T-cell (primary cell): ENCODE results near the gene GFOD1. TPM values are rescaled to one million over a fixed set of nuclear protein-coding genes. Genes with fewer than 3 reads are reported as not detected.

Experiments
- ATAC-seq, 4 experiments: fragments of 200-7000 bp in 3 of 4; fragments of 150-1000 bp in 1 of 4; cut with Tn5 transposase; replicated peaks in 1 of 4; 1 replicate in 3 of 4; 2 replicates in 1 of 4; pipeline ENCODE4 v1.10.0; 2021; ENCODE audit warnings: moderate library complexity in 3 of 4, mild to moderate bottlenecking in 2 of 4, moderate number of reproducible peaks in 1 of 4
- CTCF ChIA-PET, 2 donors: fragments of 300-600 bp; sonication (Branson Sonifier 250); formaldehyde crosslinking; loops; one replicate each; lab custom pipeline; 2022; ENCODE audit warnings: antibody characterized with exemption in 2 of 2; lab: Charles Lee
- POLR2A ChIA-PET, 2 donors: fragments of 300-600 bp; sonication (Branson Sonifier 250); formaldehyde crosslinking; loops; one replicate each; lab custom pipeline; 2022; ENCODE audit warnings: antibody characterized with exemption in 2 of 2; lab: Charles Lee
- DNase-seq, 35 experiments: peaks; one replicate each; pipeline versions ENCODE4 v3.0.0 to v3.0.0-alpha.2; 2013 to 2023
- H3K27ac ChIP-seq: one replicate; pipeline ENCODE4 v1.5.1; 2013; ENCODE audit warnings: low read length
- H3K27me3 ChIP-seq, 2 experiments: replicated peaks in 1 of 2; 1 replicate in 1 of 2; 2 replicates in 1 of 2; pipeline versions ENCODE4 v1.6.1 to v1.7.0; 2013; ENCODE audit warnings: low read length in 1 of 2, mixed read lengths in 1 of 2; ENCODE audit not compliant: control insufficient read depth in 2 of 2, insufficient read depth in 2 of 2; ENCODE audit errors: extremely low read depth in 1 of 2
- H3K36me3 ChIP-seq, 2 donors: 1 replicate in 1 of 2; 2 replicates in 1 of 2; pipeline versions ENCODE4 v1.6.1 to v1.7.0; 2013; ENCODE audit warnings: low read length in 1 of 2; ENCODE audit not compliant: control insufficient read depth in 2 of 2, insufficient read depth in 1 of 2; ENCODE audit errors: extremely low read depth in 1 of 2
- H3K4me1 ChIP-seq, 2 experiments: 1 replicate in 1 of 2; 2 replicates in 1 of 2; pipeline versions ENCODE4 v1.6.1 to v1.7.0; 2013; ENCODE audit warnings: low read length in 2 of 2, mixed read lengths in 1 of 2; ENCODE audit not compliant: insufficient read depth in 2 of 2, control insufficient read depth in 1 of 2; ENCODE audit errors: extremely low read depth in 1 of 2
- H3K4me3 ChIP-seq, 2 donors: 1 replicate in 1 of 2; 2 replicates in 1 of 2; pipeline versions ENCODE4 v1.5.1 to v1.7.0; 2013; ENCODE audit warnings: mild to moderate bottlenecking in 2 of 2, low read length in 1 of 2, moderate library complexity in 1 of 2; ENCODE audit not compliant: control insufficient read depth in 1 of 2; ENCODE audit errors: extremely low read depth in 1 of 2
- H3K9me3 ChIP-seq: 2 replicates; pipeline ENCODE4 v1.7.0; 2013
- H3K27ac Mint-ChIP-seq, 2 donors: one replicate each; pipeline ENCODE4 v1.8.0; 2020 to 2021; ENCODE audit warnings: mild to moderate bottlenecking in 2 of 2, mixed read lengths in 2 of 2
- H3K27me3 Mint-ChIP-seq, 2 donors: one replicate each; pipeline ENCODE4 v1.8.0; 2021 to 2022; ENCODE audit warnings: mixed read lengths in 2 of 2
- H3K36me3 Mint-ChIP-seq: one replicate; pipeline ENCODE4 v1.8.0; 2021; ENCODE audit warnings: mixed read lengths
- H3K4me1 Mint-ChIP-seq, 3 donors: one replicate each; pipeline ENCODE4 v1.8.0; 2020 to 2022; ENCODE audit warnings: mixed read lengths in 3 of 3, mild to moderate bottlenecking in 1 of 3
- H3K4me3 Mint-ChIP-seq, 3 donors: one replicate each; pipeline ENCODE4 v1.8.0; 2020 to 2022; ENCODE audit warnings: mild to moderate bottlenecking in 3 of 3, mixed read lengths in 3 of 3, moderate library complexity in 3 of 3
- H3K9me3 Mint-ChIP-seq, 3 donors: one replicate each; pipeline ENCODE4 v1.8.0; 2020 to 2022; ENCODE audit warnings: mixed read lengths in 3 of 3
- WGBS: methylation state at CpG from one replicate; pipeline ENCODE4 v1.1.5; 2013; ENCODE audit warnings: missing lambda C conversion rate; ENCODE audit not compliant: insufficient coverage; 5-methylcytosine and 5-hydroxymethylcytosine counted together
- total RNA-seq, 35 experiments: library from RNA in 6 of 35; stranded (reverse) in 6 of 35; fragments of 120-200 nt in 1 of 35; gene quantifications; one replicate each; pipeline versions ENCODE4 v1.2.1 to v1.2.4 and lab custom pipeline; 2013 to 2026

The GFOD1 gene
- total RNA-seq, 5 donors from 2014 or later (not counting 1 experiment from before 2014, with no cell fraction given) = 1.9 to 3.2 (median 2.3) TPM

- CTCF ChIA-PET = no interaction called here
Observed at GRCh38 chr6:13405961-13406477, 81.4 kb downstream of the GFOD1 start.

GRCh38 chr6:13404892-13405254 lies 82.5 kb downstream of the GFOD1 start:
- Histone ChIP-seq H3K36me3 (no peaks in the 10 kb centered on the region), H3K4me3 (no peak overlapping the region), H3K27ac (no peak overlapping the region), H3K9me3 (no peaks in the 10 kb centered on the region), H3K4me1 (peaks cover 0 to 2% of the 10 kb centered on the region in 2 experiments), H3K27me3 (no peaks in the 10 kb centered on the region)
- POLR2A ChIA-PET = interaction anchor here in 1 of 2 donors (0.6 kb wide), 1 partner anchor 237 kb away, joined by 4 read pairs; no protein-coding TSS in a partner anchor
- Mint-ChIP-seq H3K4me1 (peaks cover 0 to 6% (median 0%) of the 10 kb centered on the region in 3 donors), H3K9me3 (no peaks in the 10 kb centered on the region), H3K4me3 (no peak overlapping the region), H3K27ac (no peak overlapping the region), H3K36me3 (no peaks in the 10 kb centered on the region), H3K27me3 (no peaks in the 10 kb centered on the region)
- CTCF ChIA-PET = no interaction called here
- ATAC-seq (no peak), DNase-seq (no peak)

More at GRCh38 chr6:13405961-13406477, 81.4 kb downstream of the GFOD1 start:
- H3K9me3 ChIP-seq = no peaks in the 10 kb centered on the region
- POLR2A ChIA-PET = no interaction called here
- no peak overlapping the region for H3K27ac ChIP-seq
- Mint-ChIP-seq H3K27ac (no peak overlapping the region), H3K4me3 (no peak overlapping the region), H3K36me3 (no peaks in the 10 kb centered on the region), H3K27me3 (no peaks in the 10 kb centered on the region), H3K4me1 (peaks cover 0 to 6% (median 0%) of the 10 kb centered on the region in 3 donors), H3K9me3 (no peaks in the 10 kb centered on the region)
- no peak overlapping the region for H3K4me3 ChIP-seq
- no peaks in the 10 kb centered on the region for H3K27me3 ChIP-seq
- H3K36me3 ChIP-seq = no peaks in the 10 kb centered on the region
- 83% methylated on average over 4 of the region's 10 CpGs for WGBS
- peaks cover 0 to under 1% of the 10 kb centered on the region in 2 experiments for H3K4me1 ChIP-seq
- ATAC-seq (no peak), DNase-seq (no peak)

- ChIA-PET CTCF (no interaction called here), POLR2A (interaction anchor here in 1 of 2 donors (0.6 kb wide), 1 partner anchor 237 kb away, joined by 4 read pairs; no protein-coding TSS in a partner anchor)
- no peak overlapping the region for H3K4me3 Mint-ChIP-seq
- Histone ChIP-seq H3K4me3 (no peak overlapping the region), H3K4me1 (peaks cover 0 to 2% of the 10 kb centered on the region in 2 experiments), H3K27me3 (no peaks in the 10 kb centered on the region), H3K36me3 (no peaks in the 10 kb centered on the region), H3K9me3 (no peaks in the 10 kb centered on the region), H3K27ac (no peak overlapping the region)
- DNase-seq (no peak), ATAC-seq (no peak)
- H3K9me3 Mint-ChIP-seq = no peaks in the 10 kb centered on the region
- no peaks in the 10 kb centered on the region for H3K36me3 Mint-ChIP-seq
- H3K4me1 Mint-ChIP-seq = peaks cover 0 to 6% (median 0%) of the 10 kb centered on the region in 3 donors
- no peak overlapping the region for H3K27ac Mint-ChIP-seq
- 90% methylated on average over 2 of the region's 5 CpGs for WGBS
- H3K27me3 Mint-ChIP-seq = no peaks in the 10 kb centered on the region
Observed at GRCh38 chr6:13404228-13404891, 83.0 kb downstream of the GFOD1 start.

- Mint-ChIP-seq H3K4me1 (no peaks in the 10 kb centered on the region), H3K36me3 (no peaks in the 10 kb centered on the region), H3K27me3 (no peaks in the 10 kb centered on the region), H3K4me3 (no peak overlapping the region), H3K9me3 (no peaks in the 10 kb centered on the region), H3K27ac (no peak overlapping the region)
- Histone ChIP-seq H3K27me3 (no peaks in the 10 kb centered on the region), H3K36me3 (no peaks in the 10 kb centered on the region), H3K9me3 (no peaks in the 10 kb centered on the region), H3K27ac (no peak overlapping the region), H3K4me1 (peaks cover 0 to 2% of the 10 kb centered on the region in 2 experiments), H3K4me3 (no peak overlapping the region)
- no peak for DNase-seq
- CTCF ChIA-PET = interaction anchor here in 1 of 2 donors (0.7 kb wide), 2 partner anchors 36 to 124 kb away, joined by 3 to 4 read pairs; no protein-coding TSS in a partner anchor
- POLR2A ChIA-PET = no interaction called here
- ATAC-seq = no peak
- no CpG with 5 or more reads among the region's 3 CpGs for WGBS
Observed at GRCh38 chr6:13402711-13403110, 84.7 kb downstream of the GFOD1 start.

- Mint-ChIP-seq H3K27me3 (no peaks in the 10 kb centered on the region), H3K9me3 (no peaks in the 10 kb centered on the region), H3K27ac (no peak overlapping the region), H3K36me3 (no peaks in the 10 kb centered on the region), H3K4me1 (peaks cover 0 to 11% (median 0%) of the 10 kb centered on the region in 3 donors), H3K4me3 (no peak overlapping the region)
- no peak overlapping the region for H3K27ac ChIP-seq
- ATAC-seq (no peak), DNase-seq (no peak)
- H3K9me3 ChIP-seq = no peaks in the 10 kb centered on the region
- no peak overlapping the region for H3K4me3 ChIP-seq
- WGBS = no CpG with 5 or more reads among the region's 3 CpGs
- no peaks in the 10 kb centered on the region for H3K36me3 ChIP-seq
- no peaks in the 10 kb centered on the region for H3K27me3 ChIP-seq
- CTCF ChIA-PET = no interaction called here
- POLR2A ChIA-PET = no interaction called here
- peaks cover 0 to 5% of the 10 kb centered on the region in 2 experiments for H3K4me1 ChIP-seq
Observed at GRCh38 chr6:13400772-13401171, 86.6 kb downstream of the GFOD1 start.

- Mint-ChIP-seq H3K27me3 (no peaks in the 10 kb centered on the region), H3K4me1 (peaks cover 0 to 13% (median 0%) of the 10 kb centered on the region in 3 donors), H3K9me3 (no peaks in the 10 kb centered on the region), H3K36me3 (no peaks in the 10 kb centered on the region), H3K4me3 (no peak overlapping the region), H3K27ac (no peak overlapping the region)
- peaks cover 0 to 5% of the 10 kb centered on the region in 2 experiments for H3K4me1 ChIP-seq
- no peak overlapping the region for H3K27ac ChIP-seq
- 94% methylated on average over 7 of the region's 9 CpGs for WGBS
- ChIA-PET CTCF (interaction anchor here (0.5 to 0.6 kb wide), 2 partner anchors 74 to 150 kb away, joined by 4 to 5 read pairs; no protein-coding TSS in a partner anchor), POLR2A (interaction anchor here in 1 of 2 donors (0.6 kb wide), 1 partner anchor 43 kb away, joined by 3 read pairs; no protein-coding TSS in a partner anchor)
- DNase-seq = no peak
- no peak overlapping the region for H3K4me3 ChIP-seq
- no peak for ATAC-seq
- no peaks in the 10 kb centered on the region for H3K27me3 ChIP-seq
- H3K9me3 ChIP-seq = no peaks in the 10 kb centered on the region
- no peaks in the 10 kb centered on the region for H3K36me3 ChIP-seq
Observed at GRCh38 chr6:13398421-13398994, 88.9 kb downstream of the GFOD1 start.
